ENCODE data around the gene UGT1A6. TPM values are rescaled to one million over a fixed set of nuclear protein-coding genes. Genes with fewer than 3 reads are reported as not detected.

The UGT1A6 gene
- total and polyA plus RNA-seq, 2 of the 13 experiments (the other 11 are each of a cell fraction or from before 2014, with no cell fraction given), result 0.25 TPM; not detected in 1

DNA sequence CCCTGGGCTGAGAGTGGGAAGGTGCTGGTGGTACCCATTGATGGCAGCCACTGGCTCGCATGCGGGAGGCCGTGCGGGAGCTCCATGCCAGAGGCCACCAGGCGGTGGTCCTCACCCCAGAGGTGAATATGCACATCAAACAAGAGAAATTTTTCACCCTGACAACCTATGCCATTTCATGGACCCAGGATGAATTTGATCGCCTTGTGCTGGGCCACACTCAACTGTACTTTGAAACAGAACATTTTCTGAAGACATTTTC, 54.5 kb downstream of the UGT1A6 start:
- DNase-seq (ENCODE audit: low spot score) (no peak), FAIRE-seq (no peak), ATAC-seq (no peak)
- Histone ChIP-seq H3K4me2 (ENCODE audit: low read depth, low read length) (no peak overlapping the region), H3K9ac (ENCODE audit: insufficient read depth, low read depth, low read length) (no peak overlapping the region), H3K27ac (ENCODE audit: extremely low read length, insufficient read depth, low read length) (no peak overlapping the region), H3K4me3 (replicated peaks in 1 of 3; ENCODE audit: insufficient read depth in 1 of 3, low read depth in 2 of 3, low read length in 3 of 3) (no peak overlapping the region), H3K27me3 (ENCODE audit: control insufficient read depth in 1 of 2, insufficient read depth in 2 of 2, low read length in 2 of 2) (peaks cover 1 to 64% of the 10 kb centered on the region in 2 experiments; a peak in 4 of 5 replicates), H3K4me1 (ENCODE audit: insufficient read depth, low read length) (peaks cover 27% of the 10 kb centered on the region), H2AFZ (ENCODE audit: low read length) (no peak overlapping the region), H3K36me3 (replicated peaks in 1 of 2; ENCODE audit: control insufficient read depth in 1 of 2, insufficient read depth in 2 of 2, low read length in 2 of 2) (no peaks in the 10 kb centered on the region), H3K79me2 (ENCODE audit: insufficient read depth, low read length) (no peaks in the 10 kb centered on the region), H4K20me1 (ENCODE audit: insufficient read depth, low read length) (no peaks in the 10 kb centered on the region), H3K9me3 (ENCODE audit: low read length) (peaks cover 29% of the 10 kb centered on the region)
- in situ Hi-C loops (cut with HindIII; ENCODE audit: extremely low pct_ligation_motif_present, low pct_unique_long_range_greater_than_20kb), result no loop called here
- ChIA-PET CTCF (ENCODE audit: low intra/inter-chr PET ratio, low total read pairs) (no interaction called here), POLR2A (no interaction called here)
- intact Hi-C loops (cut with micrococcal nuclease; ENCODE audit: unreplicated experiment), result no loop called here
- BruUV-seq (replicated peaks), result no TSS peak
- WGBS (ENCODE audit: low lambda C conversion rate), result 90% methylated on average over 6 of the region's 6 CpGs
- TF ChIP-seq, protein P1, sequence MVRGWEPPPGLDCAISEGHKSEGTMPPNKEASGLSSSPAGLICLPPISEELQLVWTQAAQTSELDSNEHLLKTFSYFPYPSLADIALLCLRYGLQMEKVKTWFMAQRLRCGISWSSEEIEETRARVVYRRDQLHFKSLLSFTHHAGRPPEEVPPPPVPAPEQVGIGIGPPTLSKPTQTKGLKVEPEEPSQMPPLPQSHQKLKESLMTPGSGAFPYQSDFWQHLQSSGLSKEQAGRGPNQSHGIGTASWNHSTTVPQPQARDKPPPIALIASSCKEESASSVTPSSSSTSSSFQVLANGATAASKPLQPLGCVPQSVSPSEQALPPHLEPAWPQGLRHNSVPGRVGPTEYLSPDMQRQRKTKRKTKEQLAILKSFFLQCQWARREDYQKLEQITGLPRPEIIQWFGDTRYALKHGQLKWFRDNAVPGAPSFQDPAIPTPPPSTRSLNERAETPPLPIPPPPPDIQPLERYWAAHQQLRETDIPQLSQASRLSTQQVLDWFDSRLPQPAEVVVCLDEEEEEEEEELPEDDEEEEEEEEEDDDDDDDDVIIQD (CRISPR knock-in tag; IDR thresholded peaks at IDR 0.05; ENCODE audit: low read depth), result no peak
- no peak for TF ChIP-seq SAFB2 (CRISPR knock-in tag; IDR thresholded peaks at IDR 0.05; ENCODE audit: borderline replicate concordance, low read depth)
- no peak for TF ChIP-seq FOXK1 (CRISPR knock-in tag; IDR thresholded peaks at IDR 0.05; ENCODE audit: borderline replicate concordance, low read depth)
- TF ChIP-seq, protein P2, sequence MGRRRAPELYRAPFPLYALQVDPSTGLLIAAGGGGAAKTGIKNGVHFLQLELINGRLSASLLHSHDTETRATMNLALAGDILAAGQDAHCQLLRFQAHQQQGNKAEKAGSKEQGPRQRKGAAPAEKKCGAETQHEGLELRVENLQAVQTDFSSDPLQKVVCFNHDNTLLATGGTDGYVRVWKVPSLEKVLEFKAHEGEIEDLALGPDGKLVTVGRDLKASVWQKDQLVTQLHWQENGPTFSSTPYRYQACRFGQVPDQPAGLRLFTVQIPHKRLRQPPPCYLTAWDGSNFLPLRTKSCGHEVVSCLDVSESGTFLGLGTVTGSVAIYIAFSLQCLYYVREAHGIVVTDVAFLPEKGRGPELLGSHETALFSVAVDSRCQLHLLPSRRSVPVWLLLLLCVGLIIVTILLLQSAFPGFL (CRISPR knock-in tag; IDR thresholded peaks at IDR 0.05), result no peak
- TF ChIP-seq, protein P3, sequence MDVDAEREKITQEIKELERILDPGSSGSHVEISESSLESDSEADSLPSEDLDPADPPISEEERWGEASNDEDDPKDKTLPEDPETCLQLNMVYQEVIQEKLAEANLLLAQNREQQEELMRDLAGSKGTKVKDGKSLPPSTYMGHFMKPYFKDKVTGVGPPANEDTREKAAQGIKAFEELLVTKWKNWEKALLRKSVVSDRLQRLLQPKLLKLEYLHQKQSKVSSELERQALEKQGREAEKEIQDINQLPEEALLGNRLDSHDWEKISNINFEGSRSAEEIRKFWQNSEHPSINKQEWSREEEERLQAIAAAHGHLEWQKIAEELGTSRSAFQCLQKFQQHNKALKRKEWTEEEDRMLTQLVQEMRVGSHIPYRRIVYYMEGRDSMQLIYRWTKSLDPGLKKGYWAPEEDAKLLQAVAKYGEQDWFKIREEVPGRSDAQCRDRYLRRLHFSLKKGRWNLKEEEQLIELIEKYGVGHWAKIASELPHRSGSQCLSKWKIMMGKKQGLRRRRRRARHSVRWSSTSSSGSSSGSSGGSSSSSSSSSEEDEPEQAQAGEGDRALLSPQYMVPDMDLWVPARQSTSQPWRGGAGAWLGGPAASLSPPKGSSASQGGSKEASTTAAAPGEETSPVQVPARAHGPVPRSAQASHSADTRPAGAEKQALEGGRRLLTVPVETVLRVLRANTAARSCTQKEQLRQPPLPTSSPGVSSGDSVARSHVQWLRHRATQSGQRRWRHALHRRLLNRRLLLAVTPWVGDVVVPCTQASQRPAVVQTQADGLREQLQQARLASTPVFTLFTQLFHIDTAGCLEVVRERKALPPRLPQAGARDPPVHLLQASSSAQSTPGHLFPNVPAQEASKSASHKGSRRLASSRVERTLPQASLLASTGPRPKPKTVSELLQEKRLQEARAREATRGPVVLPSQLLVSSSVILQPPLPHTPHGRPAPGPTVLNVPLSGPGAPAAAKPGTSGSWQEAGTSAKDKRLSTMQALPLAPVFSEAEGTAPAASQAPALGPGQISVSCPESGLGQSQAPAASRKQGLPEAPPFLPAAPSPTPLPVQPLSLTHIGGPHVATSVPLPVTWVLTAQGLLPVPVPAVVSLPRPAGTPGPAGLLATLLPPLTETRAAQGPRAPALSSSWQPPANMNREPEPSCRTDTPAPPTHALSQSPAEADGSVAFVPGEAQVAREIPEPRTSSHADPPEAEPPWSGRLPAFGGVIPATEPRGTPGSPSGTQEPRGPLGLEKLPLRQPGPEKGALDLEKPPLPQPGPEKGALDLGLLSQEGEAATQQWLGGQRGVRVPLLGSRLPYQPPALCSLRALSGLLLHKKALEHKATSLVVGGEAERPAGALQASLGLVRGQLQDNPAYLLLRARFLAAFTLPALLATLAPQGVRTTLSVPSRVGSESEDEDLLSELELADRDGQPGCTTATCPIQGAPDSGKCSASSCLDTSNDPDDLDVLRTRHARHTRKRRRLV (CRISPR knock-in tag; IDR thresholded peaks at IDR 0.05), result no peak
- TF ChIP-seq ZNF333 (CRISPR knock-in tag; IDR thresholded peaks at IDR 0.05; ENCODE audit: borderline replicate concordance), result no peak
- TF ChIP-seq ZMAT3 (CRISPR knock-in tag; conservative IDR thresholded peaks at IDR 0.05), result no peak
- TF ChIP-seq, protein P4, sequence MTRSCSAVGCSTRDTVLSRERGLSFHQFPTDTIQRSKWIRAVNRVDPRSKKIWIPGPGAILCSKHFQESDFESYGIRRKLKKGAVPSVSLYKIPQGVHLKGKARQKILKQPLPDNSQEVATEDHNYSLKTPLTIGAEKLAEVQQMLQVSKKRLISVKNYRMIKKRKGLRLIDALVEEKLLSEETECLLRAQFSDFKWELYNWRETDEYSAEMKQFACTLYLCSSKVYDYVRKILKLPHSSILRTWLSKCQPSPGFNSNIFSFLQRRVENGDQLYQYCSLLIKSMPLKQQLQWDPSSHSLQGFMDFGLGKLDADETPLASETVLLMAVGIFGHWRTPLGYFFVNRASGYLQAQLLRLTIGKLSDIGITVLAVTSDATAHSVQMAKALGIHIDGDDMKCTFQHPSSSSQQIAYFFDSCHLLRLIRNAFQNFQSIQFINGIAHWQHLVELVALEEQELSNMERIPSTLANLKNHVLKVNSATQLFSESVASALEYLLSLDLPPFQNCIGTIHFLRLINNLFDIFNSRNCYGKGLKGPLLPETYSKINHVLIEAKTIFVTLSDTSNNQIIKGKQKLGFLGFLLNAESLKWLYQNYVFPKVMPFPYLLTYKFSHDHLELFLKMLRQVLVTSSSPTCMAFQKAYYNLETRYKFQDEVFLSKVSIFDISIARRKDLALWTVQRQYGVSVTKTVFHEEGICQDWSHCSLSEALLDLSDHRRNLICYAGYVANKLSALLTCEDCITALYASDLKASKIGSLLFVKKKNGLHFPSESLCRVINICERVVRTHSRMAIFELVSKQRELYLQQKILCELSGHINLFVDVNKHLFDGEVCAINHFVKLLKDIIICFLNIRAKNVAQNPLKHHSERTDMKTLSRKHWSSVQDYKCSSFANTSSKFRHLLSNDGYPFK (CRISPR knock-in tag; IDR thresholded peaks at IDR 0.05; ENCODE audit: borderline replicate concordance), result no peak
- TF ChIP-seq HNRNPUL1 (IDR thresholded peaks at IDR 0.05; ENCODE audit: low read depth, low read length), result no peak
- TF ChIP-seq CCAR2 (optimal IDR thresholded peaks at IDR 0.05; ENCODE audit: low read depth, low read length), result no peak

All from HepG2 (cell line).